HG02678 (cell line): ENCODE results near the gene SCMH1.

Source experiments
- ATAC-seq: cut with Tn5 transposase; IDR thresholded peaks from one replicate; pipeline ENCODE4 v1.9.1; 2021; ENCODE audit warnings: mild to moderate bottlenecking, moderate library complexity; ENCODE audit not compliant: unreplicated experiment

Gene SCMH1

GRCh38 chr1:41101950-41102607 is 140.0 kb downstream of the SCMH1 start:
- ATAC-seq: no peak

GRCh38 chr1:41101076-41101475 is 141.0 kb downstream of the SCMH1 start:
- no peak for ATAC-seq

- ATAC-seq: no peak
Observed at GRCh38 chr1:41100170-41100569, 141.9 kb downstream of the SCMH1 start.

DNA sequence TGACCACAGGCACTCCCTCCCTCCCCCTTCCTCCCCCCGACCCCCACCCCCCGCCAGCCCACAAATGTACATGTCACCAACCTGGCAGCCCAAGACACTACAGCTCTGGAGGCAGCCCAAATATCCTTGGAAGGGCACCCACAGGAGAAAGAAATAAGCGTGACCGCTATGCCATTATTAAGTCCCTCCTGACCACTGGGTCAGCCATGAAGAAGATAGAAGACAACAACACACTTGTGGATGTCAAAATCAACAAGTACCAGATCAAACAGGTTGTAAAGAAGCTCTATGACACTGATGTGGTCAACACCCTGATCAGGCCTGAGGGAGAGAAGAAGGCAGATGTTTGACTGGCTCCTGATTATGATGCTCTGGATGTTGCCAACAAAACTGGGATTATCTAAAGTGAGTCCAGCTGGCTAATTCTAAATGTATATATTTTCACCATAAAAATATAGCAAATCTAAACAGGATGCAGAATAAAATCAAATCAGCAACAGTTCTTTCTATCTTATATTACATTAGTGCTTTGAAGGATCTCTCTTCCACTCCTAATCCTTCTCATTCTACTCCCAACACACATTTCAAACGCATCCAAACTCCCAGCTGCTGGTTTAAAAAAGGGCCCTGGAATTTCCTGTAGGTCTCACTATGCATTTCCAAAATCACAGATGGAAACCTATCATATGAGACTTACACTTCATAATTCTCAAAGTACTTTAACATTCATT is 143.2 kb downstream of the SCMH1 start:
- no peak for ATAC-seq

GRCh38 chr1:41097105-41097504 is 145.0 kb downstream of the SCMH1 start:
- ATAC-seq: no peak

DNA sequence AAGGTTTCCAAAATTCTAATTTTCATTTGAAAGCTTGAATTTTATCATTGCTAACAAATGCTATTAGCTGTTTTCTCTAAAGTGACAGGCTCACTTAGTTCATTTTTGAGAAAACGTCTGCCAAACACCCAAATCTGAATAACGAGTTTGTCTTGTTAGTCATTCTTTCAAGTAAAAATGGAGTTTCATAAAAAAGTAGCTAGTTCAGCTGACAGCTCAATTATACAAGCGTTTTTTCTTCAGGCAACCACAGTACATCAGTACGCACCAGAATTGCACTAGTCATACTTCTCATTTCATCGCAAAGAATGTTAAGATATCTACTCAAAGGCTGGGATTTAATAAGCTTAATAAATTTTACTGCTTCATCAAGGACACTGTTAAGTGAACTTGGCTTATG is 148.3 kb downstream of the SCMH1 start:
- ATAC-seq: no peak

GRCh38 chr1:41086921-41087320 is 155.2 kb downstream of the SCMH1 start:
- ATAC-seq: no peak

DNA sequence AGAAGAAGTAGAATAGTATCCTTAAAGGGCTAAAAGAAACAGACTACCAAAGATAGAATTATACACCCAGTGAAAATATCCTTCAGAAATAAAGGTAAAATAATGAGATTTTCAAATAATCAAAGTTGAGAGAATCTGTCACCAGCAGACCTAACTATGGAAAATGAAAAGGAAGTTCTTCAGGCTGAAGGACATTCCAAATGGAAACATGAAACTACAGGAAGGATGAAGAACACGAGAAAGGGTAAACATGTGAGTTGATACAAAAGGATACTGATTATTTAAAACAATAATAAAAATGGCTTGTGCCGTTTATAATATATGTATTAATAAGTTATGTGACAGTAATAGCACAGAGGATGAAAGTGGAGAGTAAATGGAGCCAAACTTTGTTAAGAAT is 163.5 kb downstream of the SCMH1 start:
- no peak for ATAC-seq

GRCh38 chr1:41078193-41078592 is 163.9 kb downstream of the SCMH1 start:
- ATAC-seq: no peak

GRCh38 chr1:41073971-41074370 is 168.1 kb downstream of the SCMH1 start:
- no peak for ATAC-seq

DNA sequence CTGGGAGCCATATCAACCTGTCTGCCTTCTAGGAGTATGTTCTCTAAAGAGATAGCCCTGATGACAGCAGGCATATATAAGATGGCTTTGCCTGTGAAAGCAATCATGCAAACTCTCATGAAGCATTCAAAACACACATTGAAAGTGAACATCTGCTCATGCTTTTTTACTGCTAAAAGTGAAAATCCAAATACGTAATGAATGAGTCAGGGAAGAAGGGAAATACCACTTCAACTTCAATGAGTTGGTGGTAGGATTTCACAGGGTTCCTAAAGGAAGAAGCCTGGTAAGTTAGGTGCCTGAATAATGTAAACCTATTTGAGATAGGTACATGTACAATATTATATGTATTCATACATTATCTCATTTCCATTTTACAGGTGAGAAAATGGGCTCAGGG is 170.1 kb downstream of the SCMH1 start:
- ATAC-seq: no peak

- ATAC-seq: no peak
Observed at GRCh38 chr1:41056907-41057306, 185.2 kb downstream of the SCMH1 start.

DNA sequence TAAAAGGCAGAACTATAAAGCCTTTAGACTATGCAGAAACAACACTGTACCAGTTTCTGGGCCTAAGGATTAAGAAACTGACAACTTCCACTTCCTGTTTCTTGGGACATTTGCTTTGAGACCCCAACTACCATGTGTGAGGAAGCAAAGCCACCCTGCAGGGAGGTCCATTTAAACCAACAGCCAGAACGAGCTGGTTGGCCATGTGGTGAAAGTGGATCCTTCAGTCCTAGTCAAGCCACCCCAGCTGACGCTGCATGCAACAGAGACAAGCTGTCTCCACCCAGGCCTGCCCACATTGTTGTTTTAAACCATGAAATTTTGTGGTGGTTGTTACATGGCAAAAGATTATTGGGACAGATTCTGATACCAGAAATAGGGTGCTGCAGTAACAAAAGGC is 188.8 kb downstream of the SCMH1 start:
- ATAC-seq: no peak

DNA sequence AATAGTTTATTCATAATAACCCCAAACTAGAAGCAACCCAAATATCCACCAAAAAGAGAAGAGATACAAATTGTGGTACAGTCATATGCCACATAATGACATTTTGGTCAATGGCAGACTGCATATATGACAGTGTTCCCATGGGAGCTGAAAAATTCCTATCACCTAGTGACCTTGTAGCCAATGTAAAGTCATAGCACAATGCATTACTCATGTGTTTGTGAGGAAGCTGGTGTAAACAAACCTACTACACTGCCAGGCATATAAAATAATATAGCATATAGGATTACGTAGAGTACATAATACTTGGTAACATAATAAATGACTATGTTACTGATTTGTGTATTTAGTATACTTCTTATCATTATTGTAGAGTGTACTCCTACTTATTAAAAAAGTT is 191.1 kb downstream of the SCMH1 start:
- ATAC-seq: no peak

DNA sequence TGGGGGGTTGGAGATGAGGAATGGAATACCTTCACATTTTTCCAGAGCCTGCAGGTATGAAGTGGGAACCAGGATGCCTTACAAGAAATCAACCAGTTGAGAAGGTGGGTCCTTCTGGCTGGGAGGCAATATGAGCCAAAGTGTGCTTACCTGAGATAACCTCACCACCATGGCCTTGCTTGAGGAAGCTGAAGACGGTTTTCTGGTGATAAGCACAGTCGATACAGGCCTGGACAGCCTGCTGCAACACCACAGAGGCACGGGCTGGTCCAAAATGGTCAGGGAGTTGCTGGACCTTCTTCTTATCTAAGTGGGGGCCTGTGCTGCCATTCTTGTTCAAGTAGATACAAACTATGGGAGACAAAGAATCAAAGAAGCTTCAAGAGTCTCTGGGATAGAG is 193.6 kb downstream of the SCMH1 start:
- no peak for ATAC-seq

DNA sequence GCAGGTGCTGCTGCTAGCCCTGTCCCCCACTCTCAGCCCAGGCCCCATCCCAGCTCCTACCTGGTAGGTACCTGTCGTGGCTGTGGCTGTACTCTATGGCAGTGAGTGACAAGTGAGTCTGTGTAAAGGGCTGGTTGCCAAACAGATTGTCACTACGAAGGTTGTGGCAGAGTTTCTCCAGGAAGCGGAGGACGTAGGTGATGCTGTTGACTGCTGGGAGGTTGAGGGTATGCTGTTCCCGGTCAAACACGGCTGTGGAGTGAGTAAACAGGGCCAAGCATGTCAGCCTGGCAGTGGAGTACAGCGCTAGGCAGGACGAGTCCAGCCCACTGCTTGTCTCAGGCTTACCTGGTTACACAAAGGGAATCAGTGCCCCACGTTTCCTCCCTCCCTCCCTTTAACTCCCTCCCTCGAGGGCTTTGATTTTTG is 195.7 kb downstream of the SCMH1 start:
- no peak for ATAC-seq

DNA sequence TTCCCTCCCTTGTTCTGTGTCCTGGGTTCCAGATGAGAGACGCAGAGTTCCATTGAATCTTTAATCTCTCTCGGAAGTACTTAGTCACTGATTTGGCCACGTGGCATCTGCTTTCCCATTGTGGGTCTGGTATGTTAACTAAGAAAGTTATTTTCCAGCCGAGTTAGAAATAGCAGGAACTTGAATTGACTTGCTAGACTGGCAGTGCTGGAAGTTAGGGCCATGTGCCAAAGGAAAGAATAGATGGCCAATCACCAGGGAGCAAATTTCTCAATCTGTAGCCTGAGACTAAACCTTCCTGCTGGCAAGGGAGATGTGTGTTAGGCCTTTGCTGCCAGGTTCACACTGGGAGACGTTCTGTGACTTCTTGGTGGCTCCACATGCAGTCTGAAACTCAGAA is 196.4 kb downstream of the SCMH1 start:
- ATAC-seq: no peak

- no peak for ATAC-seq
Observed at GRCh38 chr1:41044187-41044586, 197.9 kb downstream of the SCMH1 start.

DNA sequence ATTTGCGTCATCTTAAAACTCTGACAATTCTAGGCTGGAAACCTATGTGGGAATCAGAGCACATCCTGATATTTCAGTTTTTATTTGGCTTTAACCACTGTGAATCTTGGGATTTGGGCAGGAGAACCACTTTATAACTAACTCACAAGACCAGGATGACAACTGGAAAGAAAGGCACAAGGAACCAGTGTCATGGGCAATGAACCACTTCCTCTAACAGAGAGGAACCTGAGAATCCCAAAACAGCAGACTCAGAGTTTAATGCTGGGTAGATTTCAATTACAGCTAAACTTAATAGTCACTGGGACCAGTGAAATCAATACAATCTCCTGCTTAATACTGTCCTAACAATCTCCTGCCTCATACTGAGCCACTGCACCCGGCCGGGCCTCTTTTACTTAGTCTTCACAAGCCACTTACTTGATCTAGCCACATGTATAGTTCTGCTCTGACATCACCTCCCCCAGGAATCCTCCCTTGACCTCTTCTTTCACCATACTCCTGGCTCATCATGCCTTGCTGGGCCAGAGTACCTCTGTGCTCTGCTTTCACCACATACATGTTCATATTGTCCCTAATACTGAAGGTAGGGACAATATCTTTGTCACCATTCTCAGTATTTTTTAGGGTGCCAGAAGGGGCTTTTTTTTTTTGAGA is 200.4 kb downstream of the SCMH1 start:
- ATAC-seq: no peak

- no peak for ATAC-seq
Observed at GRCh38 chr1:41038110-41038509, 204.0 kb downstream of the SCMH1 start.

- no peak for ATAC-seq
Observed at GRCh38 chr1:41037116-41037903, 204.8 kb downstream of the SCMH1 start.
